DOHH2 (cell line): ENCODE data around the gene KRTAP5-7.

Source experiments
- EZH2phosphoT487 ChIP-seq: fragments of 200-600 bp; sonication (generic); IDR thresholded peaks from 2 replicates; pipeline ENCODE4 v1.6.1; 2017; ENCODE audit warnings: borderline replicate concordance, mild to moderate bottlenecking, antibody characterized with exemption, low read length, moderate library complexity, mixed read lengths
- TF ChIP-seq, protein P1 (sequence below): fragments of 200-600 bp; sonication (generic); IDR thresholded peaks from one replicate; pipeline ENCODE4 v1.5.1; 2014; ENCODE audit warnings: antibody characterized with exemption, mild to moderate bottlenecking, low read depth, low read length; ENCODE audit not compliant: poor library complexity, severe bottlenecking

DNA sequence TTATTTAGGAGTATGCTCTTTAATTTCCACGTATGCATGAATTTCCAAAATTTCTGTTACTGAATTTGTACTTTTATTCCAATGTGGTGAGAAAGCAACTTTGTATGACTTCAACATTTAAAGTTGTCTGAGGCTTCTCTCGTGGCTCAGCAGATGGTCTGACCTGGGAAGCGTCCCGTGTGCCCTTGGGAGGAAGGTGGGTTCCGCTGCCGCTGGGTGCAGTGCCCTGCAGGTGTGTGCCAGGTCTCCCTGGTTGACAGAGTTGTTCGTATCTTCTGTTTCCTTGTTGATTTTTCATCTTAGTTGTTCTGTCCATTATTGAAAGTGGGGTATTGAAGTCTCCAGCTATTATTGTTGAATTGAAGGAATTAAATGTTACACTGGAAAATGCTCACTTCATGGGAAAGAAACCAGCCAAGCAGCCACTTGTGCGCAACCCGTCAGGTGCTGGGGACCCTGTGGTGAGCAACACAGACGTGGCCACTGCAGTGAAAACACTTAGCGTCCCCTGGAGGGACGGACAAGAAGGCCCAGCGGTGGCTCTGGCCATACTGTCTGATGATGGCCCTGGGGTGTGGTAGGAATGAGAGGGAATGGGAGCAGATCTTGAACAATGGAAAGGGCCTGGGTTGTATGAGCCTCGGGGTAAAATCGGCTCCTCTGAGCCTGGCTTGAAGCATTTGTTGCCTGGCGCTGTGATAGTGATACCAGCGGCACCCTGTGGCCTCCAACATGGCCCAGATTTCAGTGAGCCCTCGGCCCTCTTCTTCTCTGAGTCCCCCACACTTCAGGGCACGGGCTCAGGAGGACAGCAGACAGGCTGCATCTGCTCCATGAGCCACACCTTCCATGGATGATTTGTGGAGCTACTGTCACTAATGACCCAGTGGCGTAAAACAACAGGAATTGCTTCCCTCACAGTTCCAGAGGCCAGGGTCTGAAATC lies 31.5 kb upstream of the KRTAP5-7 start:
- TF ChIP-seq, protein P1, sequence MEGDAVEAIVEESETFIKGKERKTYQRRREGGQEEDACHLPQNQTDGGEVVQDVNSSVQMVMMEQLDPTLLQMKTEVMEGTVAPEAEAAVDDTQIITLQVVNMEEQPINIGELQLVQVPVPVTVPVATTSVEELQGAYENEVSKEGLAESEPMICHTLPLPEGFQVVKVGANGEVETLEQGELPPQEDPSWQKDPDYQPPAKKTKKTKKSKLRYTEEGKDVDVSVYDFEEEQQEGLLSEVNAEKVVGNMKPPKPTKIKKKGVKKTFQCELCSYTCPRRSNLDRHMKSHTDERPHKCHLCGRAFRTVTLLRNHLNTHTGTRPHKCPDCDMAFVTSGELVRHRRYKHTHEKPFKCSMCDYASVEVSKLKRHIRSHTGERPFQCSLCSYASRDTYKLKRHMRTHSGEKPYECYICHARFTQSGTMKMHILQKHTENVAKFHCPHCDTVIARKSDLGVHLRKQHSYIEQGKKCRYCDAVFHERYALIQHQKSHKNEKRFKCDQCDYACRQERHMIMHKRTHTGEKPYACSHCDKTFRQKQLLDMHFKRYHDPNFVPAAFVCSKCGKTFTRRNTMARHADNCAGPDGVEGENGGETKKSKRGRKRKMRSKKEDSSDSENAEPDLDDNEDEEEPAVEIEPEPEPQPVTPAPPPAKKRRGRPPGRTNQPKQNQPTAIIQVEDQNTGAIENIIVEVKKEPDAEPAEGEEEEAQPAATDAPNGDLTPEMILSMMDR: no peak
- TF ChIP-seq EZH2phosphoT487: no peak
